ENCODE measurements around the gene ADCY4.

GRCh38 chr14:24307575-24308341 lies 27.1 kb downstream of the ADCY4 start, which contains the start of gene CIDEB:
- TF ChIP-seq CTCF (IDR thresholded peaks at IDR 0.05), result peak; percentile 62 to 78 (median 65)
- no peak for TF ChIP-seq POLR2A (IDR thresholded peaks at IDR 0.05)
- no peak for TF ChIP-seq EP300 (IDR thresholded peaks at IDR 0.05)

All from ovary (tissue), 3 donors.